22Rv1 (cell line): ENCODE data around the gene MED26.

ENCODE experiments used
- H3K27ac ChIP-seq: fragments of 450-650 bp; 2 replicates; pipeline ENCODE4 v1.5.1; 2017
- ZFX ChIP-seq: fragments of 450-650 bp; IDR thresholded peaks from 2 replicates; pipeline ENCODE4 v1.6.1; 2017; ENCODE audit warnings: antibody characterized with exemption, borderline replicate concordance
- TF ChIP-seq, protein P1 (sequence below): fragments of 450-650 bp; IDR thresholded peaks from 2 replicates; pipeline ENCODE4 v1.5.1; 2017; ENCODE audit warnings: mild to moderate bottlenecking

MED26 gene

DNA sequence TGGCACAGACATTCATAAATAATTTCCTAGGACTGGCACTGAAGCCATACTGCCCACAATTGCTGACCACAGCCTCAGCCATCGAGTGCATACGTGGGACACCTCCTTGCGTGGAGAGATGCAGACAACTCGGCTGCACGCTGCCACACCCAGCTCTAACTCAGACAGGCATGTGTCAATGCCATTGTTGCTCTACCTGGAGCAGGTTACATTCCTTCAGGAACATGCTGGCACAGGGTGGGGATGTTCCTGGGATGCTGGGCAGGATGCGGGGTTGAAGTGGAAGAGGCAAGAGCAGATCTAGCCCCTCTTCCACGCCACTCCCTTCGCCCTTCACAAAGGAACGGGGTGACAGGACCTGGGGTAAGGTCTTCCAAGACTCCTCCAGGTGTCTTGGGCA is 31.6 kb downstream of the MED26 start:
- H3K27ac ChIP-seq: no peak overlapping the region
- TF ChIP-seq ZFX: no peak
- TF ChIP-seq, protein P1, sequence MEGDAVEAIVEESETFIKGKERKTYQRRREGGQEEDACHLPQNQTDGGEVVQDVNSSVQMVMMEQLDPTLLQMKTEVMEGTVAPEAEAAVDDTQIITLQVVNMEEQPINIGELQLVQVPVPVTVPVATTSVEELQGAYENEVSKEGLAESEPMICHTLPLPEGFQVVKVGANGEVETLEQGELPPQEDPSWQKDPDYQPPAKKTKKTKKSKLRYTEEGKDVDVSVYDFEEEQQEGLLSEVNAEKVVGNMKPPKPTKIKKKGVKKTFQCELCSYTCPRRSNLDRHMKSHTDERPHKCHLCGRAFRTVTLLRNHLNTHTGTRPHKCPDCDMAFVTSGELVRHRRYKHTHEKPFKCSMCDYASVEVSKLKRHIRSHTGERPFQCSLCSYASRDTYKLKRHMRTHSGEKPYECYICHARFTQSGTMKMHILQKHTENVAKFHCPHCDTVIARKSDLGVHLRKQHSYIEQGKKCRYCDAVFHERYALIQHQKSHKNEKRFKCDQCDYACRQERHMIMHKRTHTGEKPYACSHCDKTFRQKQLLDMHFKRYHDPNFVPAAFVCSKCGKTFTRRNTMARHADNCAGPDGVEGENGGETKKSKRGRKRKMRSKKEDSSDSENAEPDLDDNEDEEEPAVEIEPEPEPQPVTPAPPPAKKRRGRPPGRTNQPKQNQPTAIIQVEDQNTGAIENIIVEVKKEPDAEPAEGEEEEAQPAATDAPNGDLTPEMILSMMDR: no peak

DNA sequence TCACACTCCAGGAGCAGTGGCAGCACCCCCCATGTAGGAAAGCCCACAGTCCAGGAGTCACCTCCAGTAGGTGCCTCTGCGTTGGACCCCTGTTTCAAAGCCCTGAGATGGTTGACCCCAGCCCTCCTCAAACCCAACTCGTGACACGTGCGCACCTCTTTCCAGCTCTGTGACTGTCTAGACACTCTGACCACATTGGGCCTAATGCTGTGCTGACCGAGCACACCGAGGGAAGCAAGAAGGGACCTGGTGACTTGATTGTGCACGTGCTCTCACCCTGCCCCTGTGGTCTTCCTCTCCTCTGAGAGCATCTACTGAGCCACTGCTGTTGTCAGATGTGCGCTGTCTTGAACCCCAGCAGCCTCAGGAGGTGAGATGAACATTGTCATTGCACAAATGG is 32.9 kb downstream of the MED26 start:
- no peak for TF ChIP-seq ZFX
- TF ChIP-seq, protein P1: no peak
- no peak overlapping the region for H3K27ac ChIP-seq

DNA sequence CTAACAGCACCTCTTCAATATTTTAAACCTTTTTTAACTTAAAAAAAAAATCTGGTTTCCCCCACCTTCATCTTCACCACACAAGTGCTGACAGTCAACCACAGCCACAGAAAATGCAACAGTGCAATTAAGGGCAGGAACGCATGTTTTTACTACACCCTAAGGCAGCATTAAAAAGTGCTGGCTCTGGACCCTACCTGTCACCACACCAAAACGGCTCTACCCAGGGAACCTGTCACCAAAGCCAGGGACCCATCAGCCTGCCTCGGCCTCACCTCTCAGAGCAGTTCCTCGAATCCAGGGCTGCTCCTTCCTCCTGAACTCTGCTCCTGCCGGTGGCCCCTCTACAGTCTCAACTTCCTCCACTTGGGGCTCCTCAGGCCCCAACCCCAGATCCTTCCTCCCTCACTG is 33.3 kb downstream of the MED26 start:
- TF ChIP-seq, protein P1: no peak
- no peak for TF ChIP-seq ZFX
- H3K27ac ChIP-seq: no peak overlapping the region

DNA sequence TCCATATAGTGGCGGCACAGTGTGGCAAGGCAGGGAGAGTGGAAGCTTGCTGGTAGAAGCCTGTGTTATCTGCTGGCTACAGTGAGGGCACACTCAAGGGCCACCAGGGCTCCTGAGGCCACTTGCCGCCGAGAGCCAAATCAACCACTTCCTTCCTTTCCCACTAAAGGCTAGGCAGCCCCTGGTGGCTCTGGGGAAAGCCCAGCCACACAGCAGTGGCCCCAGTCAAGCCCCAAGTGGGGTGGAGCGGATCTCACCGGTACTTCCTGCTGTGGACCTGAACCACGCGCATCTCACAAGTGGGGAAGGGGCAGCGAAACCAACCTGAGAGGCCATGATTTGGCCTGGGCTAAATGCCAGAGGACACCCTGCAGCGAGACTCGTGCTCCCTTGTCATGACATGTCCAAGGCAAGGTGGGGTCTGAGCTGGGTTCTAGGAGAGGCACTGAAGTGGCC is 33.8 kb downstream of the MED26 start:
- TF ChIP-seq, protein P1: no peak
- TF ChIP-seq ZFX: no peak
- H3K27ac ChIP-seq: no peak overlapping the region

DNA sequence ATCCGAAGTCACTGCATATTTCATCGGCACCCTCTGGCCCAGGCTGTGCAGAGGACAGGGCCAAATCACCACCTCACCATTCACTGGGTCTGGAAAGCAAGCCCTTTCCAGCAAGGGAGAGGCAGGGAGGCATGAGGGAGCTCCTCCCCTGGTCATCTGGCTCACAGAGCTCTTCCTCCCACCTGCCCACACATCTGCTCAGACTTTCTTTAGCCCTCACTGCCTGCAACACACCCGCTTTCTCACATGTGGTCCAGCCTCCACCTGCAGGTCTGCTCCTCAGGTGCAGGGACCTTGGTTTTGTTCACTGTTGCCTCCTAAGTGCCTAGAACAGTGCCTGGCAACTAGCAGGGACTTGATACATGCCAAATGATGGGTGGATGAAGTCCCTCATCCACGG is 34.8 kb downstream of the MED26 start:
- TF ChIP-seq, protein P1: no peak
- no peak for TF ChIP-seq ZFX
- no peak overlapping the region for H3K27ac ChIP-seq

DNA sequence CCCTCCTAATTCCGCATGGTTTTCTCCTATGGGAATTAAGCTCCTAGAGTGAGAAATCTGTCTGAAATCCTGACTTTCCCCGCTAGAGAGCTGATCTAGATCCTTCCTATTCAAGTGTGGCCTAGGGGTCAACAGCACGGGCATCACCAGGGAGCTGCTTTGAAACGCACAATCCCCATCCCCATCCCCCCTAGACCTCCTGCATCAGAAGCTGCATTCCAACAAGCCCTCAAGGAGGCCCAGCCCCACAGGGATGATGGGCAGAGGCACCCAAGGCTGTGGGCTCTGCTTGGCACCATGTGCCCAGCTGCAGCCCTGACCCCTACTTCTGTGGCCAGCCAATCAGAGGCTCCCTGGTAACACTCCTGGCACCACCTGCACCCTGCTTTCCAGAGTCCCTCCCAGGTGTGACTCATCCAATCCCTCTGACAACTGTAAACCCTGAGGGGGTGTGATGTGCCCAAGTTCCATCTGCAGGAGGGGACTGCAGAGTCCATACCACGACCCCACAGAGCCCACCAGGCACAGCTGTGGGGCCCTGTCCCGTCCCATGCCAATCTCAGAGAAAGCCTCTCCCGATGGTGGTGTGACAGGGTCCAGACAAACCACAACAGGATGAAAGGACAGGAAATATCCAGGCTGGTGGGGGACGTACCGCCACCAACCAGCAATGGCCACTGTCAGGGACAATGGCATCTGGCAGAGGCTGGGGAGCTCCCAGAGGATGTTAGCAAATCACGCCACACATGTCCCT is 36.0 kb downstream of the MED26 start:
- H3K27ac ChIP-seq: no peak overlapping the region
- TF ChIP-seq, protein P1: no peak
- TF ChIP-seq ZFX: no peak

DNA sequence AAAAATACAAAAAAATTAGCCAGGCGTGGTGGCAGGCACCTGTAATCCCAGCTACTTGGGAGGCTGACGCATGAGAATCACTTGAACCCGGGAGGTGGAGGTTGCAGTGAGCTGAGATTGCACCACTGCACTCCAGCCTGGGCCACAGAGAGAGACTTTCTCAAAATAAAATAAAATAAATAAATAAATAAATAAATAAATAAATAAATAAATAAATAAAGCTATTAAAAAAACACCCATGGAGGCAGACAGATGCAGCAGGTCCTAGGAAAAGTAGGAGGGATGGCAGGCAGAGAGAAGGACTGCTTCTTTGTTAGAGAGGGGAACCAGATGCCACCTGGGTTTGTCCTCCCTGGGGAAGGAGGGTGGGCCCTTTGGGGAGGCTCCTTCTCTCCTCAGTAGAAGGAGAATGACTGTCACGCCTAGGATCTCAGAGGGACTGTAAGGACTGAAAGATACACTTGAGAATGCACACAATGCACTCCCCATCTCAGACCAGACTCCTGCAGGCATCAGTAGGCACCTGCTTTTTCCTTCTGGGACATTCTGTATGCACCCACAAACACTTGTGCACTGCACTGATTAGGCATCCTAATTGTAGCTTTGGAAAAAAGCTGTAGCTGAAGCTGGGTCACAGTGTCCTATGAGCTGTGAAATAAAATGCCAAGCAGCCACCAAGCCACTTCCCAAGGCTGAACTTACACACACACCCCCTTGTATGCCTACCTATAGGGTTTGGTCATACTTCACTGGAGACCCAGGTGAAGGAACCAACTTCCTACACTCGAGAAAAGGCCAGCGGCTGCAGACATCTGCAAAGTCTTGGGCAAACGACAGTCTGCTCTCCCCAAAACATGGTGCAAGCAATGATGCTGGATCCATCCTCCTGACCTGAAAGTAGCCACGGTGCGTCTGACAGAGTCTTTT is 36.9 kb downstream of the MED26 start:
- TF ChIP-seq, protein P1: no peak
- no peak for TF ChIP-seq ZFX
- no peak overlapping the region for H3K27ac ChIP-seq
